NB4 (cell line): ENCODE results near the gene HINT3.
A peak's percentile ranks its signal among the peaks of the same experiment; 100 is the strongest.

ENCODE experiments used
- DNase-seq: peaks from one replicate; pipeline ENCODE4 v3.0.0; 2010; ENCODE audit warnings: low read depth
- H3K4me3 ChIP-seq: one replicate; pipeline ENCODE4 v1.5.1; 2011; ENCODE audit warnings: mild to moderate bottlenecking, low read depth, low read length, moderate library complexity
- CTCF ChIP-seq: IDR thresholded peaks from one replicate; pipeline ENCODE4 v1.5.1; 2012; ENCODE audit warnings: low read depth, low read length
- MAX ChIP-seq: IDR thresholded peaks from 2 replicates; pipeline ENCODE4 v1.6.1; 2011; ENCODE audit warnings: low read depth, low read length
- MYC ChIP-seq: IDR thresholded peaks from 2 replicates; pipeline ENCODE4 v1.6.1; 2011; ENCODE audit warnings: low read depth, low read length
- POLR2A ChIP-seq: IDR thresholded peaks from 2 replicates; pipeline ENCODE4 v1.6.1; 2011; ENCODE audit warnings: mild to moderate bottlenecking; ENCODE audit not compliant: insufficient read length; ENCODE audit errors: extremely low read depth

HINT3 gene

GRCh38 chr6:125955973-125956372 lies 597 bp upstream of the HINT3 start:
- DNase-seq = no peak
- TF ChIP-seq POLR2A (no peak), CTCF (no peak), MAX (no peak), MYC (no peak)
- peak overlapping the region; percentile 86 for H3K4me3 ChIP-seq

GRCh38 chr6:125957391-125957693 lies 772 bp downstream of the HINT3 start:
- no peak for DNase-seq
- H3K4me3 ChIP-seq = peak overlapping the region; percentile 86
- no peak for TF ChIP-seq MAX

- peak overlapping the region; percentile 86 for H3K4me3 ChIP-seq
- DNase-seq = peak; percentile 75
- peak; percentile 78 for TF ChIP-seq MAX
- peak; percentile 26 for TF ChIP-seq POLR2A
- no peak for TF ChIP-seq CTCF
- peak; percentile 74 for TF ChIP-seq MYC
These were observed 1.3 kb downstream of the HINT3 start for GRCh38 chr6:125957845-125958244.

- no peak for DNase-seq
These were observed 2.5 kb downstream of the HINT3 start for GRCh38 chr6:125959041-125959440.

GRCh38 chr6:125961117-125961516 lies 4.5 kb downstream of the HINT3 start:
- TF ChIP-seq MYC = no peak
- TF ChIP-seq MAX = no peak
- TF ChIP-seq CTCF = no peak
- TF ChIP-seq POLR2A = no peak
- DNase-seq = no peak
- no peak overlapping the region for H3K4me3 ChIP-seq

More at GRCh38 chr6:125959041-125959440, 2.5 kb downstream of the HINT3 start:
- H3K4me3 ChIP-seq = no peak overlapping the region
- TF ChIP-seq POLR2A (no peak), MAX (no peak), CTCF (no peak), MYC (no peak)

- H3K4me3 ChIP-seq = no peak overlapping the region
- no peak for DNase-seq
- no peak for TF ChIP-seq MAX
- TF ChIP-seq MYC = no peak
- TF ChIP-seq POLR2A = no peak
- TF ChIP-seq CTCF = no peak
These were observed 6.4 kb downstream of the HINT3 start for GRCh38 chr6:125962900-125963497.
